ENCODE data around the gene GMEB1.

The GMEB1 gene

GRCh38 chr1:28766532-28767183 is 98.1 kb downstream of the GMEB1 start:
- no peak for TF ChIP-seq CTCF (conservative IDR thresholded peaks at IDR 0.05; ENCODE audit: low read depth)
- ChIA-PET POLR2A (ENCODE audit: low non-redundant PET) (no interaction called here), CTCF (interaction anchor here (0.6 kb wide), 1 partner anchor 11 kb away, joined by 3 read pairs; no protein-coding TSS in a partner anchor)
- H3K27ac ChIP-seq, result no peak overlapping the region
- no peak for DNase-seq (ENCODE audit: low spot score)
